CMK (cell line): ENCODE results near the gene PRRX2.
"Not testable (repeated sequence)": the region's sequence is repeated elsewhere in the genome, so short reads cannot be mapped to it uniquely, and the experiment has no call there.

Experiments
- DNase-seq: peaks from one replicate; pipeline ENCODE4 v3.0.0-alpha.2; 2010; ENCODE audit warnings: low read depth

Gene PRRX2

GRCh38 chr9:129655154-129655553 lies 10.3 kb upstream of the PRRX2 start:
- no peak for DNase-seq

- DNase-seq: no peak
Observed at GRCh38 chr9:129655696-129656095, 9.8 kb upstream of the PRRX2 start.

- no peak for DNase-seq
Observed at GRCh38 chr9:129656795-129657390, 8.6 kb upstream of the PRRX2 start.

- DNase-seq: no peak
Observed at GRCh38 chr9:129661029-129661428, 4.4 kb upstream of the PRRX2 start.

GRCh38 chr9:129662239-129662638 lies 3.2 kb upstream of the PRRX2 start:
- not testable (repeated sequence) for DNase-seq

- DNase-seq: no peak
Observed at GRCh38 chr9:129664746-129665388, 580 bp upstream of the PRRX2 start.

- no peak for DNase-seq
Observed at GRCh38 chr9:129665814-129666520, 520 bp downstream of the PRRX2 start.

GRCh38 chr9:129666575-129666974 lies 1.1 kb downstream of the PRRX2 start:
- no peak for DNase-seq

- no peak for DNase-seq
Observed at GRCh38 chr9:129667378-129667777, 1.9 kb downstream of the PRRX2 start.

GRCh38 chr9:129667850-129668249 lies 2.4 kb downstream of the PRRX2 start:
- no peak for DNase-seq

- no peak for DNase-seq
Observed at GRCh38 chr9:129669141-129669718, 3.8 kb downstream of the PRRX2 start.

- no peak for DNase-seq
Observed at GRCh38 chr9:129669946-129670345, 4.5 kb downstream of the PRRX2 start.

GRCh38 chr9:129671065-129671464 lies 5.6 kb downstream of the PRRX2 start:
- no peak for DNase-seq

- DNase-seq: no peak
Observed at GRCh38 chr9:129671519-129671918, 6.1 kb downstream of the PRRX2 start.

- no peak for DNase-seq
Observed at GRCh38 chr9:129672702-129673101, 7.3 kb downstream of the PRRX2 start.

- no peak for DNase-seq
Observed at GRCh38 chr9:129673602-129674001, 8.2 kb downstream of the PRRX2 start.

- no peak for DNase-seq
Observed at GRCh38 chr9:129674229-129674628, 8.8 kb downstream of the PRRX2 start.

- DNase-seq: no peak
Observed at GRCh38 chr9:129675620-129676019, 10.2 kb downstream of the PRRX2 start.

GRCh38 chr9:129676287-129676686 lies 10.8 kb downstream of the PRRX2 start:
- DNase-seq: no peak

GRCh38 chr9:129676975-129677374 lies 11.5 kb downstream of the PRRX2 start:
- no peak for DNase-seq

GRCh38 chr9:129677456-129677855 lies 12.0 kb downstream of the PRRX2 start:
- DNase-seq: no peak

GRCh38 chr9:129678844-129679243 lies 13.4 kb downstream of the PRRX2 start:
- DNase-seq: no peak

GRCh38 chr9:129679537-129679936 lies 14.1 kb downstream of the PRRX2 start:
- DNase-seq: no peak
